GM20431 (cell line): ENCODE measurements around the gene NPAS3.

Experiments
- in situ Hi-C: fragments of 300-500 bp; cut with MseI, MboI; formaldehyde crosslinking; loops from one replicate; pipeline ENCODE4 v1.15.0; 2020; ENCODE audit warnings: low sequenced_read_pairs; ENCODE audit not compliant: unreplicated experiment

Gene NPAS3

DNA sequence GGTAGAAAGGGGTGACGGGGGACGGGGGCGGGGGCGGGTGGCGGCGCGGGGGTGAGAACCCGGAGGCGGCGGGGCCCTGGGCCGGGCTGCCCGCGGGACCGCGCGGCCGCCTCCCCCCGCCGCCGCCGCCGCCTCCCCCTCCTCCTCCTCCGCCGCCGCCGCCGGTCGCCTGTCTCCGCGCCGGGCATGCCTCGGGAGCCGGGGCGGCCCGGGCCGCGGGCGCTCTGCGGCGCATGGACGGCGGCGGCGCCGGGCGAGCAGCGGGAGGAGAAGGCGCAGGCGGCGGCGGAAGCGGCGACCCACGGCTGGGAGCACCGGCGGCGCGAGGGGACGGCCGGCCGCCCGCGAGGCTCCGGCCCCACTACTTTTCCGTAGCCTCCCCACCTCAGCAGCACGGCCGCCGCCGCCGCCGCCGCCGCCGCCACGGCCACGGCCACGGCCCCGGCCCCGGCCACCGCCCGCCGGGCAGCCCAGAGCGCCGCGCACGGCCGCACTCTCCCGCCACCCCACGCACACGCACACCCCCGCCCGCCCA lies at the start of gene NPAS3:
Gene NPAS3, plus strand, starts transcription at position 161 of the 535 bp plus-strand sequence.
- in situ Hi-C loops = no loop called here

DNA sequence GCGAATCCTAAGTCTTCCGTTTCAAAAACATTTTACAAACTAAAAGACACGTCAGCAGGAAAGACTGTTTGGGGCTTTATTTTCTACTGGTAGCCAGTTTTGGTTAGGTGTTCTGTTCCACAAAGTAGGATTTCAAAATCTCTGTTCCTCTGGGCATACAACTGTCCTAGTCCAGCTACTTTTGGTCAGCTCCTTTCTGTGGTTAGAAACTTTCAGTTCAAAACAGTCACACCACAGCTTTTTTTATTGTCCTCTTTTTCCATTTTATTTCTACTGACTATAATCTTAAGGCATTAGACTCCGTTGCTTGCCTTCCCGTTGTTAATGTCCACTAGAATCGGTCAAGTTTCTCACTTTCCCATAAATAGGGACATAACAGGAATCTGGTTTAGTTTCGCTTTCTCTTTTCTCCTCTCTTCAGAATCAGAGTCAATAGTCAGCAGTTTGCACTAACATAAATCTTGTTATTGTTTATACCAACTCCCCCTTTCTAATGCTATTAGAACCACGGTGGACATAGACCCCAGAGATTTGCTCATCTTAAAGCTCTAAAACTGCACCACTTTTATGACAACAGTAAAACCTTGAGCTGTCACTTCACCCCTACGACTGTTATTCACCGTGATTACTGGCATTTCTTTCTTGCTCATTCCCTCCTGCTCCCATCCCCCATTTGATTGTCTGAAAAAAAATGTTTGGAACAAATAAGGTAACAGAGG lies 41.5 kb upstream of the NPAS3 start:
- in situ Hi-C loops = no loop called here

DNA sequence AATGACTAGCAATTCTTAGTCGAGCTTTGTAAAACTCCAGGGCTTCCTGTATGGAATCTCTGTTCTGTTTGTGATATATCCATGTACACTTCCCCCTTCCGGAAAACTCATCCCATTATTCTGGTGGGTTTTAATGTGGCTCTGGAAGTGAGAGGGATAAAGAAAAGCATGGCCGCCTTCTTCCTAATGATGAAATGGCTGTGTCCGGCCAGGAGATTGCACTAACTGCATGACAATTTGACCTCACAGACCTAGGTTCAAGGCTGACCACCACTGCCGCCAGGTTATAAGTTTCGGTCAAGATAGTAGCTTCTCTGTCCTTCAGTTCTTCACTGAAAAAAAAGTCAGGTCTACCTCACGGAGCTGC lies 41.0 kb upstream of the NPAS3 start:
- in situ Hi-C loops = no loop called here

DNA sequence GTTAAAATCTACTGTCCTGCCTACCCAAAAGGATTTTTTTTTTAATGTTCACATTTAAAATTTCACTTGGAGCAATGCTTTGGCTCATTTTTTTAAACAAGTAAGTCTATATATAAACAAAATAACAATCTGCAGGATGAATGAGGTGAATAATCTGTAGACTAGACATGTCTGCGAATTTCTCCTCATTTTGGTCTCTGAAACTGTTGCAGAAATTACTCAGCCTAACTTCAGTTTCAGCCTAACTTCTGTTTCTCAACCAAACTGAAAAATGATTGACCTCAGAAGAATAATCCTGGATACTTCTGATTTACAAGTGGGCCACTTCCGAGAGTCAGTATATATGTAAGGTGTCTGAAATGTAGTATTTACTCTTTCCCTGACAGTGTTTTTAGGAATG lies 39.8 kb upstream of the NPAS3 start:
- in situ Hi-C loops = no loop called here

DNA sequence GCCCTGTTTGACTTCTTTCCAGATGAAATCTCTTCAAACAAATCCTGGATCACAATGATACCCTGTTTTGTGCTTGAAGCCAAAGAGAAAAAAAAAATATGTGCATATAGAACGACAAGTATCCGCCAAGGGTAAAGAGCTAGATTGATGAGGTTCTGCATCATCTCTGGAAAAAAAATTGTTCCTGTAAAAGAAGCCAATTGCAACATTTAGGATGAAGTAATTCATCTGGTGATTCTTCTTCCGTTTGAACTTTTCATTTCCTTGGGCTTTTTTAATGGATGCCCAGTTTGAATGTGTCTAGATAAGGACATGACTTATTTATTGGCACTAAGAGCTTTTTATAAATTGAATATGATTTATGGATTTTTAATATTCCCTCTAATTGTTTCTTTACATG lies 38.1 kb upstream of the NPAS3 start:
- in situ Hi-C loops = no loop called here

DNA sequence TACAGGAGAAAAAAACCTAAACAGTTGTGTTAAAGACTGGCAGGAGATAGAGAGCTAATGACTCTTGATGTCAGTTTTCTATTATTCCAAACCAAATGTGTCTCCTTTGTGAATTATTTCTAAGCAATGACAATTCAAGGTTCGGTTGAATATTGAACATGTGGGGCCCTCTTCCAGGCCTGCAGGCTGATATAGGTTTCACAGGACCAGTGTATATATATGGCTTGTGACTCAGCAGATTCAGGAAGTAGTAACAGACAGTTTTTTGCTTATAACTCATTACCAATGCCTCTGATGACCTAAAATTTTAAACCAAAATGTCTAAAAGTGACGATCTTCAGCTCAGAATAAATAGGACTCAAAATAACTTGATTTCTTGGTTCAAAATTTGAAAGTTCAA lies 33.7 kb upstream of the NPAS3 start:
- in situ Hi-C loops = no loop called here

DNA sequence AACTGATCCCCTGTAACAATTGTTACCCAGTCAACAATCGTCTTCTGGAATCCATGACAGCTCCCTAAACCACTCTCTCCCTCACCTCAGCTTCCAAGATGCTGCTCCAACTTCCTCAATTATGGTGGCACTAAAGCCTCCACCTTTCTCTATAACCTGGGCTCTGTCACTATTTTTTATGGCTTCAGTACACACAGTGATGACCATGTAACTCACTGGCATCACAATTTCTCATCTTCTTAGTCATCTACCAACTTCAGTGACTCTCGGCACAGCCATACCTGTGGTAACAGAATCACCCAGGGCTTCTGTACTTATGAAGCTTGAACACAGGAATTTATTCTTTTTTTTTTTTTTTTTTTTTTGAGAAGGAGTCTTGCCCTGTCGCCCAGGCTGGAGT lies 32.0 kb upstream of the NPAS3 start:
- in situ Hi-C loops = no loop called here

DNA sequence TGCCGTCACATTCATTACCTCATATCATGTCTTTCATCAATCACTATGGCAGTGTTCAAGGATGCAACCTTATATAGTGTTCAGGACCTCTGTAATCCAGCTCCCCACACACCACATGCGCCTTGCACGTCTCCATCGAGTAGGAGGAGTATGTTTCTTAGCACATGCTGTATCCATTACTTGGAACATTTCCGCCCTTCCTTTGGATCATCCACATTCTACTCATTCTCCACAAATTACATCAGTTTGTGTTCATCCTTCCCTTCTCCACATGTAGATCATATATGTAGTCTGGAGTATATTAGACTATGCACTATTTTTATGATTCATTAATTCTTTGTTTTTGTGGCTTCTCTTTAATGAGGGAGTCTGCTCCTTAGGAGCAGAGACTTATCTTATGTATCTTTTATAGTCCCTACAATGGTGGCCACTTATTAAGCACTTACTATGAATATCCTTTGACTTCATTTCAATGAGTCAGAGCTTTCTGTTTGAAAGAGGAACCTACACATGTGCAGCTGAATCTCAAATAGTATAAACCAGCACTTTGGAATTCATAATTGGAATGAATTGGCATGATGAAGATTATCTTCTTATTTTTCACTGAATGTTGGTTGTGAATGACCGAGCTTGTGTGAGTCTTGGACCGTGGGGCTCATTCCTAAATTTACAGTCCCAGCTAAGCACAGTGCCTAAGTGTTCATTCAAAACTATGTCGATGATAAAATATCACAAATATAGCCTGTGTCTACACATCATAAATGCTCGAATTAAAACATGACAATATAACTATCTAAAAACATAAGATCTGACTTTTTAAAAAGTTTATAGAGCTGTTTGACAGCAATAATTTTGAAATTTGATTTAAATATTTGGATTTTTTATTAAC lies 30.2 kb upstream of the NPAS3 start:
- in situ Hi-C loops = no loop called here

DNA sequence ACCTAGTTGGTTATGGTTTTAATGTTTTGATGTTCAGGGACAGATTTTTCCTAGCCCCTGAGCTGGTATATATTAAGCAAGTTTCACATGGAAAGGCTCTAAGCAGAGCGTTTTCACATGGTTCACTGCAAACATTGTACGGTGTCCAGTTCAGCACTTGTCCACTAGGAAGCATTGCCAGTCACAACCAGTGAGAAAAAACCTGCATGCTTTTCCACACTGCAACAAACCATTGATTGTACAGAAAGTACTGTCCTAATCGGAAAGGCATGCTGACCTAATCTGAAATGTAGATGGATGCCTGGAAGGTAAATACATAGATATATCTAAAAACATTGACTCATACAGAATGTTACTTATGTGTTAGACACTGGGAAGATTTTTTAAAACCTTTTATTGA lies 25.0 kb upstream of the NPAS3 start:
- in situ Hi-C loops = no loop called here

DNA sequence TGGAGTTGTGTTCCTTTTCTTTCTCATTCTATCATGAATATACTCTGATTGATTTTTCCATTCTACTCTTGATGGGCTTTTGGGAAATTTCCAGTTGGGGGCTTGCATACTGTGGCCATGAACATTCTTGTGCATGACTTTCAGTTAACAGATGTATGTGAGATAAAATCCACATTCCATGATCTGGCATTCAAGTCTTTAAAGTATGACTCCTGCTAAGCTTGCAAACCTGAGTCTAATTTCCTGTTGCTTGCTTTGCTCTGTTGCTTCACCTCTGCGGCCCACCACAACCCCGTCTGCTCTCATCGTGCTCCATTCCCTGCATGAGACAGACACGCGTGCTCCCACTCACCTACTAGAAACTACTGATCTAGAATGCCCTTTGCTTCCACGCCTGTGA lies 24.3 kb upstream of the NPAS3 start:
- in situ Hi-C loops = no loop called here

DNA sequence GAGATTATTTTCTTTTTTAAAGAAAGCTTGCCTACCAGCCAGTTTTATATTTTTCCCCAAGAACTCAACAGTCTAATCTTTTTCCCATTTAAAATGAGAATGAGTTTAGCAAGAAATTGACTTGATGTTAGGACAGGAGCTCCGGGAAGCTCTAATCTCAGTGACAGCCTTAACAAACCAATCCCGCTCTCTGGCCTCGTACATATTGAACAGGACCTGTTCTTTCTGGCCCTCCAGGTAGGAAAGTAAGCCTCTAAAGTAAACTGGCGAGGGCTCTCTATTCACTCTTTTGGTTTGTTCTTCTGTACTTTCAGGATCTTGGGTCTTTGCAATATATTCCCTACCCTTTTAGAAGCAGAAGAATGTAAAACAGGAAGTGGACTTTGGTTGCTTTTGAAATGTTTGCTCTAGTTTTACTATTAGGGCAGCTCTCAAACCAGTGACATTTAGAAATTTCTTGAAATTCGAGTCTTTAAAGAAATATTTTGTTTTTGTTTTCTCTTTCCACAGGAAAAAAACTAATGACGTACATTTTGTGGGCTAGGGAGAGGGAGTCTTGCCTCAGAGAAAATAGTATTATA lies 17.9 kb upstream of the NPAS3 start:
- in situ Hi-C loops = no loop called here

DNA sequence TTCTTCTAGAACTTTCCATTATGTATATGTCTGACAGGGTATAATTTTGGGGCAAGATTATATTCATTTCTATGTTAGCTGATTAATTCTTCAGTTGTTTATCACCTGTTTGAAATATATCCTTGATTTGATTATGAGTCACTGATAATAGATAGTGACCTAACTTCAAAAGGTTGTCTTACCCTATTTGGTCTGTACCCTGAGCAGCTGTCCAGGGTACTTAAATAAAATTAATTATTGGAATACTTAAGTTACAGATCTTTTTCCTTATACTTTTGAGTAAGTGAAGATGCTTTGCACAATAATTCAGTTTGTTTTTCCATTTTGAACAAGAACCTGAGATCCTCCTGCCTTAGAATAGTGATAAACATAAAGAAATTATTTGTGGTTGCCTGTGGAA lies 13.2 kb upstream of the NPAS3 start:
- in situ Hi-C loops = no loop called here

DNA sequence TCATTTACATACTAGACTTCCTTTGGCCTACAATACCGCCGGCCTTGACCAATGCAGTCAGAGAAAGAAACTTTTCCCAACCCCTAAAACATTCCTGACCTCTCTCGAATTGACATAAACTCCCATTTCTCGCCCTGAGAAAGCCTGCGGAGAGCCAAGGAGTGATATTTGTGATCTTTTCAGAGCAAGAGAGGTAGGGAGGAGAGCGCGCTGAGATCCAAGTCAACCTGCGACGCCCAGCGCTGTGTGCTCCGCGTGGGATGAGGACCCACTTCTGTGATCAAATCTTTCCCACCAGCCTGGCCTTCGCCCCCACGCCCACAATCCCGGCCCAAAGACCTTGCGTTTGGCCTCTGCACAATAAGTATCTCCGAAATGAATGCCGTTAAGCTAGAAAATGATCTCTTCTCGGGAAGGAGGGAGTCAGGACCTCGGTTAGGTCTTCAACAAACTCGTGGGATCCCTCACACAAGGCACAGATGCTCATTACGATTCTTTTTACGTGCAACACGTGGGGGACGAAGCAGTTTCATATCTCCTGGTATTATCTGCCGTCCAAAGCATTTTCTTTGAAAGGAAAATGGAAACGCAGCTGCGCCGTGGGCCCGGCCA lies 6.3 kb upstream of the NPAS3 start:
- in situ Hi-C loops = no loop called here

DNA sequence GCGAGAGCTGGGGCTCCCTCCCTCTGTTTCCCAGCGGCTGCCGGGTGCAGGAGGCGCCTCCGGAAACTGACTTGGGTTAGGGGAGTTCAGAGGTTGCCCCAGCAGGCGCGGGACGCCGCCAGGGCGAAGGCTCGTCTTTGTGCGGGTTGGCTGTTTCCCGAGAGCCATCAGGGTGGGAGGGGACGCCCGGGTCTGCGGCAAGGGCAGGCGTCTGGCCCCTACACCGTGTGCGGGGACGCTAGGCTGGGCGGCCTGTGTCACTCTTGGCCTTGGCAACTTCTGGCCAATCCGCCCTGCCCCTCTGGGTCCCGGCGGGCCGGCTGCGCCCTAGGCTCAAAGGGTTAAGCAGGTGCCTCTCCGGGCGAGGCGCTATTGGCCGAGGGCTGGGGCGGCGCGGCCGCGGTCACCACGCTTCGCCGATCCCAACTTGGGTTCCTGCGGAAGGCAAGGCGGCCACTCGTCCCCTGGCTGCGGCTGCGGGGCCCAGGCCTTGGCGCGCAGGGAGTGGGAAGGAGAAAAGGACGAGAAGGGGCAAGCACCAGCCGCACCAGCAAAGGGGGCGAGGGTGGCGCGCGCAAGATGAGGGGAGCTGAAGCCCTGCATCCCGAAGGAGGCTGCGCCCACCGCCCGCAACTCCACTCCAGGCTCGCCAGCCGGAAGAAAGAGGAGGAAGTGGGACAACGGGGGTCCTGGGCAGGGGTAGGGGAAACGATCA lies 5.6 kb upstream of the NPAS3 start:
- in situ Hi-C loops = no loop called here

DNA sequence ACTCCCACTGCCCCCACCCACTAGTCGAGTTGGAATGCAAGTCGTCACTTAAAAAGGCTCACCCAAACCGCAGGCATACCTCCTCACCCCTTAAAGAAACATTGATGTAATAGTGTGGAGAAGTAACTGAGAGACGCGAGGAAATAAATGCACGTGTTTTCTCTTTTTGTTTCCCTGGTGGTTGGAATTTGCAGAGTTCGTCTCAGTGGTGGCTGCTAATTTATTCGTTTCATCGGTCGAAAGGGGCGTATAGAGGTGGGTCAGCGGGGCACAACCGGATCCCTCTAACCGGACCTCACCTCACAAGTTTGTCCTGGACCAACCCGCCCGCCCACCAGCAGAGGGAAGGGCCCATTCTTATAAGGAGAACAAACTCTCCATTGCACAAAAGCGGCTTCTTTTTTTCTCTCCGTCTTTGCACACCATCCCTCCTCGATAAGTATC lies 5.0 kb upstream of the NPAS3 start:
- in situ Hi-C loops = no loop called here

DNA sequence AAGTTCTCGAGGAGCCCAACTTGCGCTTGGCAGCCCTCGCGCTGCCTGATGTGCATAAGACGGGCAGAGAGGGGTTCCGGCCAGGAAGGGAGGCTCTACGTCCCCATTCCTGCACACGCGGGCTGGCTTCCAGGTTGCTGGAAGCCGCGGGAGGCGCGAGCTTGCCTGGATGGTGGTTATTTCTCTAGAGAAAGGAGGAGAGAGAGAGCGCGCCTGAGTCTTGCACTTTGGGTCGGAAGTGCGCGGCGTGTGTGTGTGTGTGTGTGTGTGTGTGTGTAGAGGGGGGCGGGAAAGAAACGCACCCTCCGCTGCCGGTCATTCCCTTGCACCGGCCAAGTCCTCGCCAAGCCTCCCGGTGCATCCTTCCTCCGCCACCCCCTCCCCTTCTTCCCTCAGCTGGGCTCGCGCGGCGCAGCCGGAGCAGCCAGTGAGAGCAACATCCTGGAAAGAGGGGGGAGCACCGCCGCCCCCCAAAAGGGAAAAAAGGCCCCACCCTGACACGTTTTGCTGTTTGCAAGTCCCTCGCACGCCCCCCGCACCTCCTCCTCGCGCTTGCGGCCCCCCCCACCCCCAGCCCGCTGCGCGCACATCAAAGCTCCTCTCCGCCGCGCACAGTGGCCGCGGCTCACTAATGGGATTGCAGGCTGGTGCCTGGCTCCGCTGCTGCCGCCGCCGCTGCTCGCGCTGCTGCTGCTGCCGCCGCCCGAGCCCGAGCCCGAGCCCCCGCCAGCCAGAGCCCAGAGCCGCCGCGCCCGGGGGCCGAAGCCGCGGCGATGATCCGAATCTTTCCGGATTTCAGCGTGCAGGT lies 4.4 kb upstream of the NPAS3 start:
- in situ Hi-C loops = no loop called here

DNA sequence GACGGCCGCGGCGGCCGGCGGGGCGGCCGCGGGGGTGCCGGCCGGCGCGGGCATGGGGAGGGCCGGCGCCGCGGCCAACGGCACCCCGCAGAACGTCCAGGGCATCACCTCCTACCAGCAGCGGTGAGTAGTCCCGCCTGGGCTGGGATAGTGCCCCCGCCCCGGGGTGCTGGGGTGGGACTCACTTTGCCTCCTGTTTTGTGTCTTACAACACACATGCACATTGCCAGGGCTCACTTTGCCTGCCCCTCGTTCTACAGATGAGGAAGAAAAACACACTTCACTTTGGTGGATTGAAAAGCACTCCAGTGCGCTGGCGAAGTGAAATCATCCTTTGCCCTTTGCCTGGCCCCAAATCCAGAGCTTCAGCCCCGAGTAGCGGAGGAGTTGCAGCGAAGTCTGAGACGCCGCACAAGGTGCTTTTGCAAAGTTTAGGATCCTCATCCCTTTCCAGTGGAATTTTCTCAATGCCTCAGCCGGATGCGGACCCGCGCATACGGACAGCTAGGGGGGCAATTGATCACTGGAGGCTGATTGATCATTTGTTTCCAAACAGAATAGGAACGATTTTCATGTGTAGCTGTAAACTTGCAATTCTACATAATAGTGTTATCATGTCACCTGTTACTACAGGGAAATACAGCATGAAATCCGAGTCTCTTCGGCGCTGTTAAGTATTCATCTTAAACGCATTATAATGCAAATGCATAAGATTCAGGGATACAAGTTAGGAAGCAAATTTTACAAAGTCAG lies 3.6 kb upstream of the NPAS3 start:
- in situ Hi-C loops = no loop called here

DNA sequence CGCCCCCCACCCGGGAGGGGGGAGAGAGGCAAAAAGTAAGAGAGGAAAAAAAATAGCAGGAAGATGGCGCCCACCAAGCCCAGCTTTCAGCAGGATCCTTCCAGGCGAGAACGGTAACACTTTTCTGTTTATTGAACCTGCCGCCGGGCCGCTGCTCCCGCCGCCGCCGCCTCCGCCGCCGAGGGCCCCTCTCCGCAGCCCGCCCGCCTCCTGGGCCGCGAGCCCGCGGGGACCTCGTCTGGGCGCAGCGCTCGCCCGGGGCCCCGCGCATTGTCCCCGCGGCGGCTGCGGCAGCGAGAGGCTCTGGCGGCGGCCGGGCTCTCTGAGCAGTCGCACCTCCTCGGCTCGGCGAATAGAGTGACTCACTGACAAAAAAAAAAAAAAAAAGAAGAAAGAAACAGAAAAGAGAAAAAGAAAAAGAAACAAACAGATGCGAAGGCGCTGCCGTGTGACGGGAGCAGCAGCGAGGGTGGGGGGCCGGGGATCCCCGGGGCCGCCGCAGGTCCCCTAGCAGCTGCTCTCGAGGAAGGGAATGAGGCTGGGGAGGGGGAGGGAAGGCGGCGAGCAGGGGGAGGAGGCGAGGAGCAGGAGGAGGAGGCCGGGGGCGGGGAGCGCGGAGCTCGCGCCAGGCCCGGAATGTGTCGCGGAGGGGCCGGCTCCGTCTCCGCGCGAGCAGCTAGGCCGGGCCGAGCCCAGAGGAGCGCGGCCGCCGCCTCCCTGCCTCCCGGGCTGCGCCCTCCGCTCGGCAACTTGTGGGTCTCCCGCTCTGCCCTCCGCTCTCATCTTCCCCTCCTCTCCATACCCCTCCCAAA lies 781 bp downstream of the NPAS3 start:
- in situ Hi-C loops = no loop called here
